Limb (tissue), 2 donors: ENCODE measurements around the gene PCDHGA2.
"Not testable (repeated sequence)": the region's sequence is repeated elsewhere in the genome, so short reads cannot be mapped to it uniquely, and the experiment has no call there.

Source experiments
- DNase-seq, 2 donors: peaks; one replicate each; pipeline ENCODE4 v3.0.0-alpha.2; 2016; ENCODE audit errors: extremely low spot score in 2 of 2

The PCDHGA2 gene

DNA sequence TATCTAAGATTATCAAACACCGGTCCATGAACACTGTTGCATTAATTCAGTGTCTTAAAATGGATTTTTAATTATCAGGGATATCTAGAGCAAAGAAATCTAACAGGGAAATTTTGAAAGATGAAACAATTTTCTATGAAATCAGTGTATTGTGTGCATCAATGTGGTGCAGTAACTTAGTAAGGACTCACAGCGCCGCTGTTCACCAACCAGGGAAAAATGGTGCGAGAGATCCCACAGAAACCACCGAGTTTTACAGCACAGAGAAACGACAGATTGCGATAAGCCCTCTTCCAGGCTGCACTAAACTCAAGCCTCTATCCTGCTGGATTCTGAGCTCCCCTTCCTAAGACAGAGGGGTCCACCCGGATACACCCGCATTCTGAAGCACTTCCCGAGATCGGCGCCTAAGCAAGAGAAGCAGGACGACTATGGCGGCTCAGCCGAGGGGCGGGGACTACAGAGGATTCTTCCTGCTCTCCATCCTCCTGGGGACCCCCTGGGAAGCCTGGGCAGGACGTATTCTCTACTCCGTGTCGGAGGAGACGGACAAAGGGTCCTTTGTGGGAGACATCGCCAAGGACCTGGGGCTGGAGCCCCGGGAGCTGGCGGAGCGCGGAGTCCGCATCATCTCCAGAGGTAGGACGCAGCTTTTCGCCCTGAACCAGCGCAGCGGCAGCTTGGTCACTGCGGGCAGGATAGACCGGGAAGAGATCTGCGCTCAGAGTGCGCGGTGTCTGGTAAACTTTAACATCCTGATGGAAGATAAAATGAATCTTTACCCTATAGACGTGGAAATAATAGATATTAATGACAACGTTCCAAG lies 44.1 kb downstream of the PCDHGA2 start, which contains the start of gene PCDHGA7:
PCDHGA7 (plus strand) TSS at position 274 of the 826 bp plus-strand sequence; CDS start at position 432, 158 bp downstream.
- no peak for DNase-seq

DNA sequence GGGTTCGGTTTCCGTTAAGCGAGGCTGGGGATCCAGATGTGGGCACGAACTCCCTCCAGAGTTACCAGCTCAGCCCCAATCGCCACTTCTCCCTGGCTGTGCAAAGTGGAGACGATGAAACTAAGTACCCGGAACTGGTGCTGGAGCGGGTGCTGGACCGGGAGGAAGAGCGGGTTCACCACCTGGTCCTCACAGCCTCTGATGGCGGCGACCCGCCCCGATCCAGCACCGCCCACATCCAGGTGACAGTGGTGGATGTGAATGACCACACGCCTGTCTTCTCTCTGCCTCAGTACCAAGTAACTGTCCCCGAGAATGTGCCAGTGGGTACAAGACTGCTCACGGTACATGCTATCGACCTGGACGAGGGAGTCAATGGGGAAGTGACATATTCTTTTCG lies 44.8 kb downstream of the PCDHGA2 start:
- DNase-seq, result no peak

DNA sequence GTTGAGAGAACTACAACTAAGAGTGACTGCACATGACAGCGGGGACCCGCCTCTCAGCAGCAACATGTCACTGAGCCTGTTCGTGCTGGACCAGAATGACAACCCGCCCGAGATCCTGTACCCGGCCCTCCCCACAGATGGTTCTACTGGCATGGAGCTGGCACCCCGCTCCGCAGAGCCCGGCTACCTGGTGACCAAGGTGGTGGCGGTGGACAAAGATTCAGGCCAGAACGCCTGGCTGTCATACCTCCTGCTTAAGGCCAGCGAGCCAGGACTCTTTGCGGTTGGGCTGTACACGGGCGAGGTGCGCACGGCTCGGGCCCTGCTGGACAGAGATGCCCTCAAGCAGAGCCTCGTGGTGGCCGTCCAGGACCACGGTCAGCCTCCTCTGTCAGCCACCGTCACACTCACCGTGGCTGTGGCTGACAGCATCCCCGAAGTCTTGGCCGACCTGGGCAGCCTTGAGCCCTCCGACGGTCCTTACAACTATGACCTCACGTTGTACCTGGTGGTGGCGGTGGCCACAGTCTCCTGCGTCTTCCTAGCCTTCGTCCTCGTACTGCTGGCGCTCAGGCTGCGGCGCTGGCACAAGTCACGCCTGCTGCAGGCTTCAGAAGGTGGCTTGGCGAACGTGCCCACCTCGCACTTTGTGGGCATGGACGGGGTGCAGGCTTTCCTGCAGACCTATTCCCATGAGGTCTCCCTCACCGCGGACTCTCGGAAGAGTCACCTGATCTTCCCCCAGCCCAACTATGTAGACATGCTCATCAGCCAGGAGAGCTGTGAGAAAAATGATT lies 46.1 kb downstream of the PCDHGA2 start:
- DNase-seq, result no peak

DNA sequence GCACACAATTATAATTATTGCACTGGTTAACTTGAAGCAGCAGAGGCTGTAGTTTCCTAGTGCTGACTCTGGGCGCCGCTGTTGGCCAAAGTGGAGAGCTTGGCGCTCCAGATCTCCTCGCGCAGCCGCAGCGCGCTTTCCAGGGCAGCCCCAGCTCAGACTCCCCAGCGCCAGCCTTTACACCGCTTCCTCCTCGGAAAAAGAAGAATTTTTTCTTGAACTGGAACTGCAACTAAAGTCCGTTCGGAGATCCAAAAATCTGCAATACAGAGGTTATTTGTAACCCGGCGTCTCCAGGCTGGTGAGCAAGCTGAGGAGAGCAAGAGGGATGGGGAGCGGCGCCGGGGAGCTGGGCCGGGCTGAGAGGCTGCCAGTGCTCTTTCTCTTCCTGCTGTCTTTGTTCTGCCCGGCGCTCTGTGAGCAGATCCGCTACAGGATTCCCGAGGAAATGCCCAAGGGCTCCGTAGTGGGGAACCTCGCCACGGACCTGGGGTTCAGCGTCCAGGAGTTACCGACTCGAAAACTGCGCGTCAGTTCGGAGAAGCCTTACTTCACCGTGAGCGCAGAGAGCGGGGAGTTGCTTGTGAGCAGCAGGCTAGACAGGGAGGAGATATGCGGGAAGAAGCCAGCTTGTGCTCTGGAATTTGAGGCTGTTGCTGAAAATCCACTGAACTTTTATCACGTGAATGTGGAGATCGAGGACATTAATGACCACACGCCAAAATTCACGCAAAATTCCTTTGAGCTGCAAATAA lies 49.2 kb downstream of the PCDHGA2 start, which contains the start of gene PCDHGB4:
PCDHGB4 (plus strand) TSS at position 142 of the 755 bp plus-strand sequence; CDS start at position 329, 187 bp downstream.
- DNase-seq, result not testable (repeated sequence)

DNA sequence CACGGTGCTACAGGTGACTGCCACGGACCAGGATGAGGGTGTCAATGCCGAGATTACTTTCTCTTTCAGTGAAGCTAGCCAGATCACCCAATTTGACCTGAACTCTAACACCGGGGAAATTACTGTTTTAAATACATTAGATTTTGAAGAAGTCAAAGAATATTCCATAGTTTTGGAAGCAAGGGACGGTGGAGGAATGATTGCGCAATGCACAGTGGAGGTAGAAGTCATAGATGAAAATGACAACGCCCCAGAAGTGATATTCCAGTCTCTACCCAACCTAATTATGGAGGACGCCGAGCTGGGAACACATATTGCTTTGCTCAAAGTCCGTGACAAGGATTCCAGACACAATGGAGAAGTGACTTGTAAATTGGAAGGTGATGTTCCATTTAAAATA lies 50.1 kb downstream of the PCDHGA2 start:
- DNase-seq, result no peak

DNA sequence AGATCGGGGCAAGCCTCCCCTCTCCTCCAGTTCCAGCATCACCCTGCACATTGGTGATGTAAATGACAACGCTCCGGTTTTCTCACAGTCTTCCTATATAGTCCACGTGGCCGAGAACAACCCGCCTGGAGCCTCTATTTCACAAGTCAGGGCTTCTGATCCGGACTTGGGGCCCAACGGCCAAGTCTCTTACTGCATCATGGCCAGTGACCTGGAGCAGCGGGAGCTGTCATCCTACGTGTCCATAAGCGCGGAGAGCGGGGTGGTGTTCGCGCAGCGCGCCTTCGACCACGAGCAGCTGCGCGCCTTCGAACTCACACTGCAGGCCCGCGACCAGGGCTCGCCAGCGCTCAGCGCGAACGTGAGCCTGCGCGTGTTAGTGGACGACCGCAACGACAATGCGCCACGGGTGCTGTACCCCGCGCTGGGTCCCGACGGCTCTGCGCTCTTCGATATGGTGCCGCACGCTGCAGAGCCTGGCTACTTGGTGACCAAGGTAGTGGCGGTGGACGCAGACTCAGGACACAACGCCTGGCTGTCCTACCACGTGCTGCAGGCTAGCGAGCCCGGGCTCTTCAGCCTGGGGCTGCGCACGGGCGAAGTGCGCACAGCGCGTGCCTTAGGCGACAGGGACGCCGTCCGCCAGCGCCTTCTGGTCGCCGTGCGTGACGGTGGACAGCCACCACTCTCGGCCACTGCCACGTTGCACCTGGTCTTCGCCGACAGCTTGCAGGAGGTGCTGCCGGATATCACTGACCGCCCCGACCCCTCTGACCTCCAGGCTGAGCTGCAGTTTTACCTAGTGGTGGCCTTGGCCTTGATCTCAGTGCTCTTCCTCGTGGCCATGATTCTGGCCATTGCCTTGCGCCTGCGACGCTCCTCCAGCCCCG lies 50.8 kb downstream of the PCDHGA2 start:
- no peak for DNase-seq

DNA sequence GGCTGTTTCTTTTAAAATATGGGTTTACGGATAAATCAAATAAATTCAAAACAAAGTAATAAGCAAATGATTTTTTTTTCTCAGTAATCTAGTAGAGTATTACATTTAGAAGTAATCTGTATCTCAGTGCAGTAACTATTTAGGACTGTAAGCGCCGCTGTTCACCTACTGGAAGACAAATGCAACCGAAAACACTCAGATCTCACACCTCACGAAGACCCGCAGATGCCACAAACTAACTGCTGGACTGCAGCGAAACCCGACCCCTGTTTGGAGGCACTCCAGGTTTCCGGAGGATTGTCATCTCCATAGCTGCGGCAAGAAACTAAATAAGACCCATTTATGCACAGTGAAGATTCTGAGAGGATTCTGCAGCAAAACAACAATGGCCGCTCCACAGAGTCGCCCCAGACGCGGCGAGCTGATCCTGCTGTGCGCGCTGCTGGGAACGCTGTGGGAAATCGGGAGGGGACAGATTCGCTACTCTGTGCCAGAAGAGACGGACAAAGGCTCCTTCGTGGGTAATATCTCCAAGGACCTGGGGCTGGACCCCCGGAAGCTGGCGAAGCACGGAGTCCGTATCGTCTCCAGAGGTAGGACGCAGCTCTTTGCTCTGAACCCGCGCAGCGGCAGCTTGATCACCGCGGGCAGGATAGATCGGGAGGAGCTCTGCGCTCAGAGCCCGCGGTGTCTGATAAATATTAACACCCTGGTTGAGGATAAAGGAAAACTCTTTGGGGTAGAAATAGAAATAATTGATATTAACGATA lies 54.1 kb downstream of the PCDHGA2 start, which contains the start of gene PCDHGA8:
PCDHGA8 (plus strand) TSS at position 205 of the 770 bp plus-strand sequence; CDS start at position 386, 181 bp downstream.
- DNase-seq, result no peak
